A549 (cell line): ENCODE results near the gene STYXL1.

Experiments
- EP300 ChIP-seq, 2 experiments: fragments of >200 bp; sonication (Bioruptor Twin); formaldehyde crosslinking; IDR thresholded peaks; 2 replicates in 1 of 2; 3 replicates in 1 of 2; pipeline ENCODE4 v1.6.1; 2016 to 2017
- RAD21 ChIP-seq, 2 experiments: fragments of >200 bp in 1 of 2; sonication (Bioruptor Twin) in 1 of 2; formaldehyde crosslinking in 1 of 2; IDR thresholded peaks in 1 of 2; conservative IDR thresholded peaks in 1 of 2; 2 replicates in 1 of 2; 3 replicates in 1 of 2; pipeline ENCODE4 v1.6.1; 2012 to 2018; ENCODE audit warnings: inconsistent platforms in 1 of 2
- TF ChIP-seq, protein P1 (sequence below): fragments of 200-600 bp; sonication (generic); IDR thresholded peaks from 2 replicates; pipeline ENCODE4 v1.6.1; 2016; ENCODE audit warnings: antibody characterized with exemption, mild to moderate bottlenecking, moderate library complexity
- TF ChIP-seq, protein P2 (sequence below): fragments of >200 bp; sonication (Bioruptor Twin); formaldehyde crosslinking; IDR thresholded peaks from 3 replicates; pipeline ENCODE4 v1.5.1; 2016

DNA sequence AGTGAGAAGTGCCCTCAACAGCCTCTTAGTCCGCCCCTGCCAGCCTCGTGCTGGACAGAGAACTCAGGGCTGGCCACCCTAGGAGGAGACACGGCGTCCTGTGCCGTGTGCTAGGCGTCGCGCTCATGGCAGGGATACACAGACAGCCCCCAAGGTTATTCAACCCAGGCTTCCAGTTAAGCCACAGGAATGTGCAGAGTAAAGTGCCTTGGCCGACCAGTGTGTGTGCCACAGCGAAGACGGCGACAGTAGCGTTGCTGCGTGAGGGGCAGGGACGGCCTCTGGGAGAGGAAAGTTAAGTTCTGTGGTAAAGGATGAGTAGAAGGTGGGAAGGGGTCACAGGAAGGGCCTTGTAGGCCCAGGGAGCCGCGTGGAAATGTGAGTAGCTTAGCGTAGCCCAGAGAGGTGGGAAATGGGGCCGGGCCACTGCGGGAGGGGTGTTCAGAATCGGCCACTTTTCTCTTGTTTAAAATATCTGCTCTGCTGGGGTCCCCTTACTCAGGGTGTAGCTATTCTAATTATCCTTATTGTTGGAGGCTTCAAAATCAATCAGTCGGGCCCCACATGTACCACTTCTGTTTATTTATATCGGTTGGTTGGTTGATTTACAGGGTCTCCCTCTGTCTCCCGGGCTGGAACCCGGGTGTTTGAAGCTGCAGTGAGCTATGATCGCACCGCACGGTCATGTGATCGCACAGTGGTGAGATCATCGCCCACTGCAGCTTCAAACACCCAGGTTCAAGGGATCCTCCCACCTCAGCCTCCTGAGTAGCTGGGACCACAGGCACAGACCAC, 77.9 kb downstream of the STYXL1 start:
- TF ChIP-seq, protein P1, sequence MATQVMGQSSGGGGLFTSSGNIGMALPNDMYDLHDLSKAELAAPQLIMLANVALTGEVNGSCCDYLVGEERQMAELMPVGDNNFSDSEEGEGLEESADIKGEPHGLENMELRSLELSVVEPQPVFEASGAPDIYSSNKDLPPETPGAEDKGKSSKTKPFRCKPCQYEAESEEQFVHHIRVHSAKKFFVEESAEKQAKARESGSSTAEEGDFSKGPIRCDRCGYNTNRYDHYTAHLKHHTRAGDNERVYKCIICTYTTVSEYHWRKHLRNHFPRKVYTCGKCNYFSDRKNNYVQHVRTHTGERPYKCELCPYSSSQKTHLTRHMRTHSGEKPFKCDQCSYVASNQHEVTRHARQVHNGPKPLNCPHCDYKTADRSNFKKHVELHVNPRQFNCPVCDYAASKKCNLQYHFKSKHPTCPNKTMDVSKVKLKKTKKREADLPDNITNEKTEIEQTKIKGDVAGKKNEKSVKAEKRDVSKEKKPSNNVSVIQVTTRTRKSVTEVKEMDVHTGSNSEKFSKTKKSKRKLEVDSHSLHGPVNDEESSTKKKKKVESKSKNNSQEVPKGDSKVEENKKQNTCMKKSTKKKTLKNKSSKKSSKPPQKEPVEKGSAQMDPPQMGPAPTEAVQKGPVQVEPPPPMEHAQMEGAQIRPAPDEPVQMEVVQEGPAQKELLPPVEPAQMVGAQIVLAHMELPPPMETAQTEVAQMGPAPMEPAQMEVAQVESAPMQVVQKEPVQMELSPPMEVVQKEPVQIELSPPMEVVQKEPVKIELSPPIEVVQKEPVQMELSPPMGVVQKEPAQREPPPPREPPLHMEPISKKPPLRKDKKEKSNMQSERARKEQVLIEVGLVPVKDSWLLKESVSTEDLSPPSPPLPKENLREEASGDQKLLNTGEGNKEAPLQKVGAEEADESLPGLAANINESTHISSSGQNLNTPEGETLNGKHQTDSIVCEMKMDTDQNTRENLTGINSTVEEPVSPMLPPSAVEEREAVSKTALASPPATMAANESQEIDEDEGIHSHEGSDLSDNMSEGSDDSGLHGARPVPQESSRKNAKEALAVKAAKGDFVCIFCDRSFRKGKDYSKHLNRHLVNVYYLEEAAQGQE: no peak
- TF ChIP-seq, protein P2, sequence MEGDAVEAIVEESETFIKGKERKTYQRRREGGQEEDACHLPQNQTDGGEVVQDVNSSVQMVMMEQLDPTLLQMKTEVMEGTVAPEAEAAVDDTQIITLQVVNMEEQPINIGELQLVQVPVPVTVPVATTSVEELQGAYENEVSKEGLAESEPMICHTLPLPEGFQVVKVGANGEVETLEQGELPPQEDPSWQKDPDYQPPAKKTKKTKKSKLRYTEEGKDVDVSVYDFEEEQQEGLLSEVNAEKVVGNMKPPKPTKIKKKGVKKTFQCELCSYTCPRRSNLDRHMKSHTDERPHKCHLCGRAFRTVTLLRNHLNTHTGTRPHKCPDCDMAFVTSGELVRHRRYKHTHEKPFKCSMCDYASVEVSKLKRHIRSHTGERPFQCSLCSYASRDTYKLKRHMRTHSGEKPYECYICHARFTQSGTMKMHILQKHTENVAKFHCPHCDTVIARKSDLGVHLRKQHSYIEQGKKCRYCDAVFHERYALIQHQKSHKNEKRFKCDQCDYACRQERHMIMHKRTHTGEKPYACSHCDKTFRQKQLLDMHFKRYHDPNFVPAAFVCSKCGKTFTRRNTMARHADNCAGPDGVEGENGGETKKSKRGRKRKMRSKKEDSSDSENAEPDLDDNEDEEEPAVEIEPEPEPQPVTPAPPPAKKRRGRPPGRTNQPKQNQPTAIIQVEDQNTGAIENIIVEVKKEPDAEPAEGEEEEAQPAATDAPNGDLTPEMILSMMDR: no peak
- TF ChIP-seq RAD21 (conservative IDR thresholded peaks at IDR 0.05 in 1 of 2, IDR thresholded peaks at IDR 0.05 in 1 of 2) (no peak), EP300 (IDR thresholded peaks at IDR 0.05) (no peak)
